HL-60 (cell line): ENCODE measurements around the gene HSP90B1.

Experiments
- GABPA ChIP-seq: IDR thresholded peaks from 2 replicates; pipeline ENCODE4 v1.6.1; 2012; ENCODE audit warnings: low read depth
- POLR2AphosphoS5 ChIP-seq: IDR thresholded peaks from 2 replicates; pipeline ENCODE4 v1.6.1; 2012; ENCODE audit warnings: low read depth
- SPI1 ChIP-seq: IDR thresholded peaks from 2 replicates; pipeline ENCODE4 v1.6.1; 2012; ENCODE audit warnings: low read depth, mild to moderate bottlenecking, borderline replicate concordance
- TF ChIP-seq, protein P1 (sequence below): IDR thresholded peaks from one replicate; pipeline ENCODE4 v1.5.1; 2011; ENCODE audit warnings: low read length, control low read depth, inconsistent platforms; ENCODE audit not compliant: insufficient read depth
- TF ChIP-seq, protein P2 (sequence below): IDR thresholded peaks from 2 replicates; pipeline ENCODE4 v1.6.1; 2012; ENCODE audit warnings: low read depth; ENCODE audit not compliant: insufficient replicate concordance

- TF ChIP-seq, protein P1, sequence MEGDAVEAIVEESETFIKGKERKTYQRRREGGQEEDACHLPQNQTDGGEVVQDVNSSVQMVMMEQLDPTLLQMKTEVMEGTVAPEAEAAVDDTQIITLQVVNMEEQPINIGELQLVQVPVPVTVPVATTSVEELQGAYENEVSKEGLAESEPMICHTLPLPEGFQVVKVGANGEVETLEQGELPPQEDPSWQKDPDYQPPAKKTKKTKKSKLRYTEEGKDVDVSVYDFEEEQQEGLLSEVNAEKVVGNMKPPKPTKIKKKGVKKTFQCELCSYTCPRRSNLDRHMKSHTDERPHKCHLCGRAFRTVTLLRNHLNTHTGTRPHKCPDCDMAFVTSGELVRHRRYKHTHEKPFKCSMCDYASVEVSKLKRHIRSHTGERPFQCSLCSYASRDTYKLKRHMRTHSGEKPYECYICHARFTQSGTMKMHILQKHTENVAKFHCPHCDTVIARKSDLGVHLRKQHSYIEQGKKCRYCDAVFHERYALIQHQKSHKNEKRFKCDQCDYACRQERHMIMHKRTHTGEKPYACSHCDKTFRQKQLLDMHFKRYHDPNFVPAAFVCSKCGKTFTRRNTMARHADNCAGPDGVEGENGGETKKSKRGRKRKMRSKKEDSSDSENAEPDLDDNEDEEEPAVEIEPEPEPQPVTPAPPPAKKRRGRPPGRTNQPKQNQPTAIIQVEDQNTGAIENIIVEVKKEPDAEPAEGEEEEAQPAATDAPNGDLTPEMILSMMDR = no peak
- no peak for TF ChIP-seq SPI1
- TF ChIP-seq, protein P2, sequence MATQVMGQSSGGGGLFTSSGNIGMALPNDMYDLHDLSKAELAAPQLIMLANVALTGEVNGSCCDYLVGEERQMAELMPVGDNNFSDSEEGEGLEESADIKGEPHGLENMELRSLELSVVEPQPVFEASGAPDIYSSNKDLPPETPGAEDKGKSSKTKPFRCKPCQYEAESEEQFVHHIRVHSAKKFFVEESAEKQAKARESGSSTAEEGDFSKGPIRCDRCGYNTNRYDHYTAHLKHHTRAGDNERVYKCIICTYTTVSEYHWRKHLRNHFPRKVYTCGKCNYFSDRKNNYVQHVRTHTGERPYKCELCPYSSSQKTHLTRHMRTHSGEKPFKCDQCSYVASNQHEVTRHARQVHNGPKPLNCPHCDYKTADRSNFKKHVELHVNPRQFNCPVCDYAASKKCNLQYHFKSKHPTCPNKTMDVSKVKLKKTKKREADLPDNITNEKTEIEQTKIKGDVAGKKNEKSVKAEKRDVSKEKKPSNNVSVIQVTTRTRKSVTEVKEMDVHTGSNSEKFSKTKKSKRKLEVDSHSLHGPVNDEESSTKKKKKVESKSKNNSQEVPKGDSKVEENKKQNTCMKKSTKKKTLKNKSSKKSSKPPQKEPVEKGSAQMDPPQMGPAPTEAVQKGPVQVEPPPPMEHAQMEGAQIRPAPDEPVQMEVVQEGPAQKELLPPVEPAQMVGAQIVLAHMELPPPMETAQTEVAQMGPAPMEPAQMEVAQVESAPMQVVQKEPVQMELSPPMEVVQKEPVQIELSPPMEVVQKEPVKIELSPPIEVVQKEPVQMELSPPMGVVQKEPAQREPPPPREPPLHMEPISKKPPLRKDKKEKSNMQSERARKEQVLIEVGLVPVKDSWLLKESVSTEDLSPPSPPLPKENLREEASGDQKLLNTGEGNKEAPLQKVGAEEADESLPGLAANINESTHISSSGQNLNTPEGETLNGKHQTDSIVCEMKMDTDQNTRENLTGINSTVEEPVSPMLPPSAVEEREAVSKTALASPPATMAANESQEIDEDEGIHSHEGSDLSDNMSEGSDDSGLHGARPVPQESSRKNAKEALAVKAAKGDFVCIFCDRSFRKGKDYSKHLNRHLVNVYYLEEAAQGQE = no peak
- no peak for TF ChIP-seq POLR2AphosphoS5
- no peak for TF ChIP-seq GABPA
Measured at GRCh38 chr12:103901518-103902173, 28.6 kb upstream of the HSP90B1 start.
